ENCODE measurements around the gene RRM2. TPM values are rescaled to one million over a fixed set of nuclear protein-coding genes. Genes with fewer than 3 reads are reported as not detected.
A peak's percentile ranks its signal among the peaks of the same experiment; 100 is the strongest.

RRM2 gene
- total RNA-seq, 1 experiment from 2014 or later: 163 TPM

- H3K9ac ChIP-seq (ENCODE audit: extremely low read depth, insufficient read length, low read length): no peak overlapping the region
- H3K79me2 ChIP-seq (ENCODE audit: insufficient read depth, low read length): no peaks in the 10 kb centered on the region
- no peak overlapping the region for H2BK120ac ChIP-seq (ENCODE audit: low read depth, low read length, poor library complexity, severe bottlenecking)
- DNase-seq: no peak
- no peak overlapping the region for H4K5ac ChIP-seq (ENCODE audit: insufficient read length, low read depth, low read length)
- H3K23ac ChIP-seq (ENCODE audit: insufficient read length, low read depth, low read length): no peak overlapping the region
- H2BK20ac ChIP-seq (ENCODE audit: low read depth, low read length, poor library complexity, severe bottlenecking): no peak overlapping the region
- no peak overlapping the region for H2AK5ac ChIP-seq (ENCODE audit: insufficient read length, low read length)
- no peak overlapping the region for H3K56ac ChIP-seq (ENCODE audit: insufficient read length, low read depth, low read length)
- H3K23me2 ChIP-seq (ENCODE audit: insufficient read length, low read depth, low read length, poor library complexity, severe bottlenecking): no peaks in the 10 kb centered on the region
- no peaks in the 10 kb centered on the region for H3K9me3 Mint-ChIP-seq
- no CpG with 5 or more reads among the region's 16 CpGs for WGBS (ENCODE audit: extremely low coverage, insufficient read length, low lambda C conversion rate)
- no peak overlapping the region for H2BK15ac ChIP-seq (ENCODE audit: low read depth, low read length)
- H3K4me3 Mint-ChIP-seq: no peak overlapping the region
- H3K4me1 Mint-ChIP-seq: 0 out of 4 replicates have a peak, but pooled peaks cover 0 to 3% of the 10 kb centered on the region in 2 experiments
- no peaks in the 10 kb centered on the region for H3K79me1 ChIP-seq (ENCODE audit: insufficient read depth, low read depth, low read length, poor library complexity, severe bottlenecking)
- no peak overlapping the region for H2BK12ac ChIP-seq (ENCODE audit: insufficient read length, low read depth, low read length)
- no peak overlapping the region for H3K18ac ChIP-seq (ENCODE audit: insufficient read length, low read depth, low read length)
- H3T11ph ChIP-seq (ENCODE audit: low read length): no peak overlapping the region
- no peak overlapping the region for H4K8ac ChIP-seq (replicated peaks; ENCODE audit: insufficient read length, low read depth, low read length)
- H3K36me3 Mint-ChIP-seq (ENCODE audit: insufficient read depth in 1 of 3, low read depth in 3 of 3): peaks cover 11 to 45% (median 39%) of the 10 kb centered on the region in 3 experiments; a peak in 6 of 7 replicates
- no peak overlapping the region for H2BK5ac ChIP-seq (ENCODE audit: insufficient read length, low read length)
- no peaks in the 10 kb centered on the region for H3K27me3 Mint-ChIP-seq (ENCODE audit: low read depth)
- H3K4me1 ChIP-seq (ENCODE audit: insufficient read depth, low read length): no peaks in the 10 kb centered on the region
- no peak overlapping the region for H4K91ac ChIP-seq (ENCODE audit: insufficient read length, low read depth, low read length)
- H3K4ac ChIP-seq (ENCODE audit: low read depth, low read length): no peak overlapping the region
- no peak overlapping the region for H3K4me2 ChIP-seq (ENCODE audit: insufficient read depth, insufficient read length, low read length)
- H3K14ac ChIP-seq (ENCODE audit: insufficient read depth, low read length): no peak overlapping the region; the same call in 1 of the 2 replicates
- no peak overlapping the region for H3K27ac ChIP-seq (ENCODE audit: insufficient read length, low read depth, low read length)
- peak overlapping the region in 1 of 3 experiments; percentile 64; a peak in 1 of 7 replicates for H3K27ac Mint-ChIP-seq
- no peaks in the 10 kb centered on the region for H4K20me1 ChIP-seq (ENCODE audit: control insufficient read depth, insufficient read depth, insufficient read length)
- H3K9me3 ChIP-seq (ENCODE audit: control insufficient read depth, low read depth, low read length): no peaks in the 10 kb centered on the region
- TF ChIP-seq, protein P1, sequence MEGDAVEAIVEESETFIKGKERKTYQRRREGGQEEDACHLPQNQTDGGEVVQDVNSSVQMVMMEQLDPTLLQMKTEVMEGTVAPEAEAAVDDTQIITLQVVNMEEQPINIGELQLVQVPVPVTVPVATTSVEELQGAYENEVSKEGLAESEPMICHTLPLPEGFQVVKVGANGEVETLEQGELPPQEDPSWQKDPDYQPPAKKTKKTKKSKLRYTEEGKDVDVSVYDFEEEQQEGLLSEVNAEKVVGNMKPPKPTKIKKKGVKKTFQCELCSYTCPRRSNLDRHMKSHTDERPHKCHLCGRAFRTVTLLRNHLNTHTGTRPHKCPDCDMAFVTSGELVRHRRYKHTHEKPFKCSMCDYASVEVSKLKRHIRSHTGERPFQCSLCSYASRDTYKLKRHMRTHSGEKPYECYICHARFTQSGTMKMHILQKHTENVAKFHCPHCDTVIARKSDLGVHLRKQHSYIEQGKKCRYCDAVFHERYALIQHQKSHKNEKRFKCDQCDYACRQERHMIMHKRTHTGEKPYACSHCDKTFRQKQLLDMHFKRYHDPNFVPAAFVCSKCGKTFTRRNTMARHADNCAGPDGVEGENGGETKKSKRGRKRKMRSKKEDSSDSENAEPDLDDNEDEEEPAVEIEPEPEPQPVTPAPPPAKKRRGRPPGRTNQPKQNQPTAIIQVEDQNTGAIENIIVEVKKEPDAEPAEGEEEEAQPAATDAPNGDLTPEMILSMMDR (conservative IDR thresholded peaks at IDR 0.05): no peak
- no peak overlapping the region for H2AFZ ChIP-seq (ENCODE audit: low read length)
- no peaks in the 10 kb centered on the region for H3K27me3 ChIP-seq (ENCODE audit: insufficient read depth, low read length)
Observed at GRCh38 chr2:10144771-10145518, 22.4 kb downstream of the RRM2 start.
